ENCODE measurements around the gene HS3ST1.

The HS3ST1 gene

DNA sequence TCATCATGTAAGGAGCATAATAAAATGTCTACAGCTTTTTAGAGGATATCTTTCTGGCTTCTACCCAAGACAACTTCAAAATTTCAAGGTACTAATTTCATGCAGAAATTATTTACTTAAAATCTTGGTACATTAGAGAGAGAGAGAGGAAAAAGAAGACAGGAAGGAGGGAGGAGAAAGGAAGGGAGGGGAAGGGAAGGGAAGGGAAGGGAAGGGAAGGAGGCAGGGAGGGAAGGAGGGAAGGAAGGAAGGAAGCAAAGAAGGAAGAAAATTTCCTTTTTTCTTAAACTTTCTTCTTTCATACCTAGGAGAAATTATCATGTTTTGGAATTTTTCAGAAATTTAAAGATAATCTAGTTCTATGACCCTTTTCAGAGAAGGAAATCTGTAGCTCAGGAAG lies 61.8 kb downstream of the HS3ST1 start:
- Histone ChIP-seq H3K4me3 (ENCODE audit: insufficient read depth, low read length, poor library complexity, severe bottlenecking) (no peak overlapping the region), H3F3A (ENCODE audit: insufficient read depth) (no peaks in the 10 kb centered on the region), H2AFZ (ENCODE audit: low read depth, low read length, severe bottlenecking) (no peak overlapping the region), H3K79me2 (ENCODE audit: insufficient read depth, low read length) (no peaks in the 10 kb centered on the region), H3K27ac (ENCODE audit: low read depth, low read length) (no peak overlapping the region), H4K20me1 (ENCODE audit: low read depth, low read length) (no peaks in the 10 kb centered on the region), H3K9me3 (ENCODE audit: insufficient read depth, low read length) (no peaks in the 10 kb centered on the region), H3K9me2 (replicated peaks; ENCODE audit: insufficient read depth, low read length) (no peaks in the 10 kb centered on the region), H3K9ac (ENCODE audit: low read length) (no peak overlapping the region), H3K4me2 (ENCODE audit: low read depth, low read length, poor library complexity, severe bottlenecking) (no peak overlapping the region), H3K27me3 (ENCODE audit: low read length) (no peaks in the 10 kb centered on the region), H3K36me3 (ENCODE audit: low read length) (no peaks in the 10 kb centered on the region)
- TF ChIP-seq CTCF (IDR thresholded peaks at IDR 0.05; ENCODE audit: insufficient read depth, low read length, poor library complexity, severe bottlenecking) (no peak), EZH2phosphoT487 (conservative IDR thresholded peaks at IDR 0.05; ENCODE audit: low read length) (no peak)

GRCh38 chr4:11365039-11365438 lies 63.7 kb downstream of the HS3ST1 start:
- Histone ChIP-seq H3K4me2 (ENCODE audit: low read depth, low read length, poor library complexity, severe bottlenecking) (no peak overlapping the region), H3K27me3 (ENCODE audit: low read length) (no peaks in the 10 kb centered on the region), H3K9me3 (ENCODE audit: insufficient read depth, low read length) (no peaks in the 10 kb centered on the region), H3K4me3 (ENCODE audit: insufficient read depth, low read length, poor library complexity, severe bottlenecking) (no peak overlapping the region), H4K20me1 (ENCODE audit: low read depth, low read length) (no peaks in the 10 kb centered on the region), H2AFZ (ENCODE audit: low read depth, low read length, severe bottlenecking) (no peak overlapping the region), H3K79me2 (ENCODE audit: insufficient read depth, low read length) (no peaks in the 10 kb centered on the region), H3K9me2 (replicated peaks; ENCODE audit: insufficient read depth, low read length) (no peaks in the 10 kb centered on the region), H3K36me3 (ENCODE audit: low read length) (no peaks in the 10 kb centered on the region), H3K9ac (ENCODE audit: low read length) (no peak overlapping the region), H3K27ac (ENCODE audit: low read depth, low read length) (no peak overlapping the region), H3F3A (ENCODE audit: insufficient read depth) (no peaks in the 10 kb centered on the region)
- TF ChIP-seq CTCF (IDR thresholded peaks at IDR 0.05; ENCODE audit: insufficient read depth, low read length, poor library complexity, severe bottlenecking) = no peak
- no peak for TF ChIP-seq EZH2phosphoT487 (conservative IDR thresholded peaks at IDR 0.05; ENCODE audit: low read length)

DNA sequence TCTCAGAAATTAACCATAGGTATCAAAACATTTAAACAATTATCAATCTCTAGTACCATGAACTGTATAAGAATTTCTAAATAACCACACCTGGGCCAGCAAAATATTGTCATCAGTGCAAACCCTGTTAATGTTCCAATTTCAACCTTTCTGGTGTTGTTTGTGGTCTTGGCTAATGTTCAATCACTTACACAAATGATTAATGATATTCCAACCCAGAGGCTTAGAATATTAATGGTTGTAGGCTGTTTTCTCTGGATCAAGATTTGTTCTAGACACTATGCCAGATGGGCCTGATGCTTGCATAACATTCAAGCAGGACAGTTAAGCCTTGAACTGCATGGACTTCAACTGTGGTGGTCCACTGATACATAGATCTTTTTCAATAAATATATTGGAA lies 69.1 kb downstream of the HS3ST1 start:
- Histone ChIP-seq H3K36me3 (ENCODE audit: low read length) (no peaks in the 10 kb centered on the region), H3K9me2 (replicated peaks; ENCODE audit: insufficient read depth, low read length) (no peaks in the 10 kb centered on the region), H3K4me3 (ENCODE audit: insufficient read depth, low read length, poor library complexity, severe bottlenecking) (no peak overlapping the region), H3K27me3 (ENCODE audit: low read length) (no peaks in the 10 kb centered on the region), H3K9me3 (ENCODE audit: insufficient read depth, low read length) (no peaks in the 10 kb centered on the region), H2AFZ (ENCODE audit: low read depth, low read length, severe bottlenecking) (no peak overlapping the region), H3K27ac (ENCODE audit: low read depth, low read length) (no peak overlapping the region), H4K20me1 (ENCODE audit: low read depth, low read length) (no peaks in the 10 kb centered on the region), H3K79me2 (ENCODE audit: insufficient read depth, low read length) (no peaks in the 10 kb centered on the region), H3K9ac (ENCODE audit: low read length) (no peak overlapping the region), H3F3A (ENCODE audit: insufficient read depth) (no peaks in the 10 kb centered on the region), H3K4me2 (ENCODE audit: low read depth, low read length, poor library complexity, severe bottlenecking) (no peak overlapping the region)
- TF ChIP-seq EZH2phosphoT487 (conservative IDR thresholded peaks at IDR 0.05; ENCODE audit: low read length) (no peak), CTCF (IDR thresholded peaks at IDR 0.05; ENCODE audit: insufficient read depth, low read length, poor library complexity, severe bottlenecking) (no peak)

DNA sequence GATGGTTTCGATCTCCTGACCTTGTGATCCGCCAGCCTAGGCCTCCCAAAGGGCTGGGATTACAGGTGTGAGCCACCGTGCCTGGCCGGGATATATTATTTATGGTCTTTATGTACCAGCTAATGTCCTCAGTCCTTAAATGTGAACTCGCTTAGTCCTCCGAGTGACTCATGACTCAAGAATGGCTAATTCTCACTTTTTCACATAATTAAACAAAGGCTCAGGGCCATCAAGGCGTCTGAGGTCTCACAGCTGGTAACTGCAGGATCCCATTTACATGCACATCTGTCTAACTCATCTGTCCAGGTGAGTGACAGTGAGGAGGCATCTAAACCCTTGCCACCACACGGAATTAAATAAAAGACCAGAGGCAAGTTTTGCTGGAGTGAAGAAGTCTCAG lies 73.5 kb downstream of the HS3ST1 start:
- H3K4me2 ChIP-seq (ENCODE audit: low read depth, low read length, poor library complexity, severe bottlenecking) = no peak overlapping the region
- no peaks in the 10 kb centered on the region for H4K20me1 ChIP-seq (ENCODE audit: low read depth, low read length)
- H3K9ac ChIP-seq (ENCODE audit: low read length) = no peak overlapping the region
- H3K79me2 ChIP-seq (ENCODE audit: insufficient read depth, low read length) = no peaks in the 10 kb centered on the region
- H3K27me3 ChIP-seq (ENCODE audit: low read length) = no peaks in the 10 kb centered on the region
- no peak overlapping the region for H2AFZ ChIP-seq (ENCODE audit: low read depth, low read length, severe bottlenecking)
- H3K27ac ChIP-seq (ENCODE audit: low read depth, low read length) = no peak overlapping the region
- H3K9me3 ChIP-seq (ENCODE audit: insufficient read depth, low read length) = no peaks in the 10 kb centered on the region
- no peaks in the 10 kb centered on the region for H3F3A ChIP-seq (ENCODE audit: insufficient read depth)
- TF ChIP-seq CTCF (IDR thresholded peaks at IDR 0.05; ENCODE audit: insufficient read depth, low read length, poor library complexity, severe bottlenecking) = no peak
- TF ChIP-seq EZH2phosphoT487 (conservative IDR thresholded peaks at IDR 0.05; ENCODE audit: low read length) = no peak
- H3K9me2 ChIP-seq (replicated peaks; ENCODE audit: insufficient read depth, low read length) = no peaks in the 10 kb centered on the region
- no peak overlapping the region for H3K4me3 ChIP-seq (ENCODE audit: insufficient read depth, low read length, poor library complexity, severe bottlenecking)
- no peaks in the 10 kb centered on the region for H3K36me3 ChIP-seq (ENCODE audit: low read length)

Measured in SU-DHL-6 (cell line).